GM12878 (cell line): ENCODE measurements around the gene GMPR2. TPM values are rescaled to one million over a fixed set of nuclear protein-coding genes. Genes with fewer than 3 reads are reported as not detected.

Source experiments
- ATAC-seq: fragments of 200-7000 bp; cut with Tn5 transposase; 3 replicates; pipeline ENCODE4 v1.9.1; 2020; ENCODE audit warnings: mild to moderate bottlenecking, moderate library complexity
- BruUV-seq: library from RNA; stranded (reverse); fragments of 400-500 nt; replicated peaks from 2 replicates; lab custom pipeline; 2021; lab: Mats Ljungman, UMichigan
- CTCF ChIA-PET: fragments of 300-600 bp; sonication (Branson Sonifier 250); formaldehyde crosslinking; extraction: SDS; loops from one replicate; lab custom pipeline; 2021; ENCODE audit warnings: inconsistent platforms; lab: Yijun Ruan, JAX
- POLR2A ChIA-PET: fragments of 350-600 bp; formaldehyde crosslinking; extraction: SDS; loops from one replicate; lab custom pipeline; 2021; ENCODE audit warnings: inconsistent platforms; lab: Charles Lee
- RAD21 ChIA-PET: fragments of 300-600 bp; sonication (Branson Sonifier 250); formaldehyde crosslinking; loops from one replicate; lab custom pipeline; 2023; ENCODE audit warnings: antibody characterized with exemption; ENCODE audit not compliant: unreplicated experiment; lab: Charles Lee
- SMC1A ChIA-PET: fragments of 300-600 bp; sonication (Branson Sonifier 250); formaldehyde crosslinking; loops from one replicate; lab custom pipeline; 2023; ENCODE audit not compliant: unreplicated experiment, uncharacterized antibody; lab: Charles Lee
- DNase-seq: peaks from one replicate; pipeline ENCODE4 v3.0.0-alpha.2; 2011; ENCODE audit warnings: low read depth, low spot score
- FAIRE-seq: peaks from 3 replicates; lab custom pipeline; 2011; peaks lifted over from hg19 to GRCh38; lab: Jason Lieb, UNC
- H2AFZ ChIP-seq: 2 replicates; pipeline ENCODE4 v1.6.0; 2011; ENCODE audit warnings: low read depth, low read length, control low read depth; ENCODE audit not compliant: control insufficient read depth
- H3K27ac ChIP-seq: 2 replicates; pipeline ENCODE4 v1.5.1; 2011; ENCODE audit warnings: control low read depth; ENCODE audit not compliant: control insufficient read depth, insufficient read depth
- H3K27me3 ChIP-seq, 2 experiments: replicated peaks in 1 of 2; 2 replicates each; pipeline versions ENCODE4 v1.6.0 to v1.6.1; 2011; ENCODE audit warnings: low read length in 1 of 2; ENCODE audit not compliant: control insufficient read depth in 2 of 2, insufficient read depth in 2 of 2
- H3K36me3 ChIP-seq, 2 experiments: 2 replicates each; pipeline ENCODE4 v1.5.1; 2011; ENCODE audit warnings: low read length in 1 of 2; ENCODE audit not compliant: control insufficient read depth in 2 of 2, insufficient read depth in 2 of 2
- H3K4me1 ChIP-seq: 2 replicates; pipeline ENCODE4 v1.6.1; 2011; ENCODE audit warnings: mild to moderate bottlenecking, low read length, moderate library complexity, mixed read lengths; ENCODE audit not compliant: control insufficient read depth, insufficient read depth
- H3K4me2 ChIP-seq: 2 replicates; pipeline ENCODE4 v1.6.0; 2011; ENCODE audit warnings: control low read depth; ENCODE audit not compliant: control insufficient read depth, insufficient read depth
- H3K4me3 ChIP-seq: fragments of 200-600 bp; sonication (generic); 2 replicates; pipeline ENCODE4 v1.5.1; 2016
- H3K79me2 ChIP-seq: 2 replicates; pipeline ENCODE4 v1.6.0; 2011; ENCODE audit warnings: low read length; ENCODE audit not compliant: control insufficient read depth, insufficient read depth
- H3K9ac ChIP-seq: 2 replicates; pipeline ENCODE4 v1.8.0; 2011; ENCODE audit warnings: low read length, control low read depth, mixed read lengths; ENCODE audit not compliant: control insufficient read depth, insufficient read depth
- H3K9me3 ChIP-seq: replicated peaks from 3 replicates; pipeline ENCODE4 v1.5.1; 2011; ENCODE audit warnings: mild to moderate bottlenecking, low read length; ENCODE audit not compliant: control insufficient read depth, insufficient read depth
- H4K20me1 ChIP-seq: 2 replicates; pipeline ENCODE4 v1.6.0; 2011; ENCODE audit not compliant: control insufficient read depth, insufficient read depth
- BRCA1 ChIP-seq: IDR thresholded peaks from 2 replicates; pipeline ENCODE4 v1.6.1; 2011; ENCODE audit warnings: low read depth, low read length, improper control_type of control experiment
- CREM ChIP-seq: IDR thresholded peaks from 2 replicates; pipeline ENCODE4 v1.6.1; 2014; ENCODE audit warnings: antibody characterized with exemption, low read depth
- HCFC1 ChIP-seq: fragments of 150-350 bp; IDR thresholded peaks from 2 replicates; pipeline ENCODE4 v1.6.1; 2014; ENCODE audit warnings: low read length
- JUND ChIP-seq: IDR thresholded peaks from 2 replicates; pipeline ENCODE4 v1.6.1; 2012; ENCODE audit warnings: low read depth, mild to moderate bottlenecking, low read length, improper control_type of control experiment, moderate library complexity
- MEF2B ChIP-seq: fragments of 450-650 bp; IDR thresholded peaks from 2 replicates; pipeline ENCODE4 v1.6.1; 2018; ENCODE audit warnings: mild to moderate bottlenecking, moderate library complexity; ENCODE audit not compliant: partially characterized antibody, poor library complexity, severe bottlenecking
- NBN ChIP-seq: fragments of 450-650 bp; IDR thresholded peaks from 2 replicates; pipeline ENCODE4 v1.6.1; 2016
- NFIC ChIP-seq: IDR thresholded peaks from 2 replicates; pipeline ENCODE4 v1.6.1; 2012; ENCODE audit warnings: low read depth, mild to moderate bottlenecking, inconsistent platforms, low read length, moderate library complexity
- NFYA ChIP-seq: IDR thresholded peaks from 2 replicates; pipeline ENCODE4 v1.6.1; 2011; ENCODE audit warnings: low read depth, mild to moderate bottlenecking, low read length, improper control_type of control experiment, borderline replicate concordance
- RCOR1 ChIP-seq: conservative IDR thresholded peaks from 2 replicates; pipeline ENCODE4 v1.6.1; 2012; ENCODE audit warnings: low read depth, low read length, improper control_type of control experiment
- SMAD1 ChIP-seq: fragments of 450-650 bp; IDR thresholded peaks from 2 replicates; pipeline ENCODE4 v1.6.1; 2018; ENCODE audit warnings: mild to moderate bottlenecking, low read depth; ENCODE audit not compliant: partially characterized antibody
- SMC3 ChIP-seq: IDR thresholded peaks from 2 replicates; pipeline ENCODE4 v1.6.1; 2011; ENCODE audit warnings: low read length, improper control_type of control experiment, borderline replicate concordance
- STAT3 ChIP-seq: IDR thresholded peaks from 2 replicates; pipeline ENCODE4 v1.6.1; 2011; ENCODE audit warnings: low read depth, low read length, improper control_type of control experiment
- WGBS: methylation state at CpG from one replicate; pipeline ENCODE4 v1.1.6; 2016; ENCODE audit warnings: low lambda C conversion rate; ENCODE audit not compliant: insufficient replicate concordance, insufficient coverage; ENCODE audit errors: missing lambda C conversion rate; 5-methylcytosine and 5-hydroxymethylcytosine counted together
- in situ Hi-C: fragments of 300-500 bp; cut with MboI; formaldehyde crosslinking; loops from 9 replicates; pipeline ENCODE4 v1.14.3; 2018; ENCODE audit warnings: mixed read lengths
- intact Hi-C: fragments of 100-400 bp; cut with micrococcal nuclease; formaldehyde crosslinking; loops from one replicate; pipeline ENCODE4 v1.14.2; 2022; ENCODE audit not compliant: unreplicated experiment
- polyA plus RNA-seq, 11 experiments: library from polyadenylated mRNA; depleted of rRNA in 4 of 11; unstranded in 6 of 11; stranded (reverse) in 5 of 11; fragments of >200 nt; fragmentation: Nextera tagmentation in 4 of 11; fragmentation: Illumina TruSeq in 1 of 11; extraction: Ambion mirVana in 4 of 11; extraction: Trizol in 1 of 11; gene quantifications; 1 replicate in 1 of 11; 2 replicates in 10 of 11; pipeline versions ENCODE4 v1.2.1 to v1.2.3, GENCODE V29; 2011 to 2016; ENCODE audit warnings: inconsistent platforms in 2 of 11, missing spikeins in 2 of 11, low read depth in 1 of 11
- total RNA-seq, 4 experiments: library from RNA; depleted of rRNA in 3 of 4; stranded (reverse); fragments of >200 nt in 3 of 4; fragmentation: Illumina TruSeq in 1 of 4; extraction: Trizol in 1 of 4; gene quantifications; 2 replicates each; pipeline versions ENCODE4 v1.2.1 to v1.2.3, GENCODE V29; 2013 to 2021
- TF ChIP-seq, protein P1 (sequence below): fragments of 450-650 bp; IDR thresholded peaks from 2 replicates; pipeline ENCODE4 v1.6.1; 2017; ENCODE audit warnings: borderline replicate concordance
- TF ChIP-seq, protein P2 (sequence below): fragments of 450-650 bp; IDR thresholded peaks from 2 replicates; pipeline ENCODE4 v1.6.1; 2016; ENCODE audit warnings: mild to moderate bottlenecking
- TF ChIP-seq, protein P3 (sequence below): fragments of 450-650 bp; IDR thresholded peaks from 2 replicates; pipeline ENCODE4 v1.6.1; 2016; ENCODE audit warnings: mild to moderate bottlenecking, moderate library complexity, borderline replicate concordance

Gene GMPR2
- total and polyA plus RNA-seq, 10 of the 15 experiments (the other 5 are each of a cell fraction or from before 2014, with no cell fraction given), result 55.1 to 80.3 (median 61.5) TPM

DNA sequence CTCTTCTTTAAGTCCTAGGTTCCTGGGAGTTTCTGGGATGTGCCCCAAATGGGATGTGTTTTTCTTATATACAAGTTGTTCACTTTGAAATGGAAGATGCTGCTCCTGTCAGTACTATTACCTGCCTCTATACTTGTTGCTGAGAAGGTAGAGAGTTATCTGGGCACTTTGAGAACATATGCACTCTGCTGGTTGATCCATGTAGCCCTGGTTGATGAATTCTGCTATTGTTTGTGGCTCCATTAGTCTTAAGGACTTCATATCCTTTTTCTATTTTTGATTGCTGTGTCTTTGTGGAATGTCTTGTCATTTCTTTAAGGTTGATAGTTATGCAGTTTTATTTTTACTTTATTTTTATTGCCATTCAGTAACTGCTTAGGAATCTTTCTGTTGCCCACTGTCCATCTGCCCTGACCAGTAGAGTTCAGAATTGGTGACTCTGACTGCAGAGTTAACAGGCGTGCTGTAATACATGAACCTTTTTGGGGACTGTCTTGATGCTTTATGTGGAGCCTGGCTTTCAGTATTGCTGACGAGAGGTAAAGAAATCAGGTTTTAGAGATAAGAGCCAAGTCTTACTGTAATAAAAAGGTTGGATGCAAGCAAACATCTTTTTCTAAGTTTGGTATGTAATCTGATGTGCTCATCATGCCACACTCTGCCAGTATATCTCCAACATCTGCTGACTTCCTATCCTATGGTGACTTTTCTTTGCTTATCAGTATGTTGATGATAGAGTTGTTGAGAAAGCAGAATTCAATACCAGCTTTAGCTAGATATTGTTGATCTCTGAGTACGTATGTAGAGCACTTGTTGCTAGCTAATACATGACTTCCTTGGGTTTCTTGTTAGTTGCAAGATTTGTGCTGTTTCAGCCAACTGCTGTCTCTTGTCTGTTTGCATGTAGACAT, 1.6 kb downstream of the GMPR2 start:
- POLR2A ChIA-PET, result interaction anchor here (0.6 to 2.1 kb wide), 6 partner anchors 8 to 62 kb away, joined by 3 to 15 read pairs (median 4); partner anchors contain the start of genes MDP1 and TINF2
- H3K36me3 ChIP-seq, result peaks cover 4 to 36% of the 10 kb centered on the region in 2 experiments
- intact Hi-C loops, result no loop called here
- TF ChIP-seq, protein P1, sequence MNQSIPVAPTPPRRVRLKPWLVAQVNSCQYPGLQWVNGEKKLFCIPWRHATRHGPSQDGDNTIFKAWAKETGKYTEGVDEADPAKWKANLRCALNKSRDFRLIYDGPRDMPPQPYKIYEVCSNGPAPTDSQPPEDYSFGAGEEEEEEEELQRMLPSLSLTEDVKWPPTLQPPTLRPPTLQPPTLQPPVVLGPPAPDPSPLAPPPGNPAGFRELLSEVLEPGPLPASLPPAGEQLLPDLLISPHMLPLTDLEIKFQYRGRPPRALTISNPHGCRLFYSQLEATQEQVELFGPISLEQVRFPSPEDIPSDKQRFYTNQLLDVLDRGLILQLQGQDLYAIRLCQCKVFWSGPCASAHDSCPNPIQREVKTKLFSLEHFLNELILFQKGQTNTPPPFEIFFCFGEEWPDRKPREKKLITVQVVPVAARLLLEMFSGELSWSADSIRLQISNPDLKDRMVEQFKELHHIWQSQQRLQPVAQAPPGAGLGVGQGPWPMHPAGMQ, result no peak
- TF ChIP-seq, protein P2, sequence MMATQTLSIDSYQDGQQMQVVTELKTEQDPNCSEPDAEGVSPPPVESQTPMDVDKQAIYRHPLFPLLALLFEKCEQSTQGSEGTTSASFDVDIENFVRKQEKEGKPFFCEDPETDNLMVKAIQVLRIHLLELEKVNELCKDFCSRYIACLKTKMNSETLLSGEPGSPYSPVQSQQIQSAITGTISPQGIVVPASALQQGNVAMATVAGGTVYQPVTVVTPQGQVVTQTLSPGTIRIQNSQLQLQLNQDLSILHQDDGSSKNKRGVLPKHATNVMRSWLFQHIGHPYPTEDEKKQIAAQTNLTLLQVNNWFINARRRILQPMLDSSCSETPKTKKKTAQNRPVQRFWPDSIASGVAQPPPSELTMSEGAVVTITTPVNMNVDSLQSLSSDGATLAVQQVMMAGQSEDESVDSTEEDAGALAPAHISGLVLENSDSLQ, result no peak
- TF ChIP-seq BRCA1 (no peak), STAT3 (no peak), SMC3 (no peak), NFYA (no peak), SMAD1 (no peak), NBN (no peak), JUND (no peak), HCFC1 (no peak), CREM (no peak), NFIC (no peak), RCOR1 (no peak), MEF2B (no peak)
- TF ChIP-seq, protein P3, sequence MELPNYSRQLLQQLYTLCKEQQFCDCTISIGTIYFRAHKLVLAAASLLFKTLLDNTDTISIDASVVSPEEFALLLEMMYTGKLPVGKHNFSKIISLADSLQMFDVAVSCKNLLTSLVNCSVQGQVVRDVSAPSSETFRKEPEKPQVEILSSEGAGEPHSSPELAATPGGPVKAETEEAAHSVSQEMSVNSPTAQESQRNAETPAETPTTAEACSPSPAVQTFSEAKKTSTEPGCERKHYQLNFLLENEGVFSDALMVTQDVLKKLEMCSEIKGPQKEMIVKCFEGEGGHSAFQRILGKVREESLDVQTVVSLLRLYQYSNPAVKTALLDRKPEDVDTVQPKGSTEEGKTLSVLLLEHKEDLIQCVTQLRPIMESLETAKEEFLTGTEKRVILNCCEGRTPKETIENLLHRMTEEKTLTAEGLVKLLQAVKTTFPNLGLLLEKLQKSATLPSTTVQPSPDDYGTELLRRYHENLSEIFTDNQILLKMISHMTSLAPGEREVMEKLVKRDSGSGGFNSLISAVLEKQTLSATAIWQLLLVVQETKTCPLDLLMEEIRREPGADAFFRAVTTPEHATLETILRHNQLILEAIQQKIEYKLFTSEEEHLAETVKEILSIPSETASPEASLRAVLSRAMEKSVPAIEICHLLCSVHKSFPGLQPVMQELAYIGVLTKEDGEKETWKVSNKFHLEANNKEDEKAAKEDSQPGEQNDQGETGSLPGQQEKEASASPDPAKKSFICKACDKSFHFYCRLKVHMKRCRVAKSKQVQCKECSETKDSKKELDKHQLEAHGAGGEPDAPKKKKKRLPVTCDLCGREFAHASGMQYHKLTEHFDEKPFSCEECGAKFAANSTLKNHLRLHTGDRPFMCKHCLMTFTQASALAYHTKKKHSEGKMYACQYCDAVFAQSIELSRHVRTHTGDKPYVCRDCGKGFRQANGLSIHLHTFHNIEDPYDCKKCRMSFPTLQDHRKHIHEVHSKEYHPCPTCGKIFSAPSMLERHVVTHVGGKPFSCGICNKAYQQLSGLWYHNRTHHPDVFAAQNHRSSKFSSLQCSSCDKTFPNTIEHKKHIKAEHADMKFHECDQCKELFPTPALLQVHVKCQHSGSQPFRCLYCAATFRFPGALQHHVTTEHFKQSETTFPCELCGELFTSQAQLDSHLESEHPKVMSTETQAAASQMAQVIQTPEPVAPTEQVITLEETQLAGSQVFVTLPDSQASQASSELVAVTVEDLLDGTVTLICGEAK, result no peak

More for the DNA sequence above, 1.6 kb downstream of the GMPR2 start:
- FAIRE-seq (no peak), ATAC-seq (no peak), DNase-seq (no peak)
- H3K27ac ChIP-seq, result no peak overlapping the region
- no peaks in the 10 kb centered on the region for H3K27me3 ChIP-seq
- SMC1A ChIA-PET, result interaction anchor here (0.8 to 2.8 kb wide), 8 partner anchors 8 to 45 kb away, joined by 3 to 12 read pairs (median 4); partner anchors contain the start of genes MDP1, RABGGTA and TINF2
- no peaks in the 10 kb centered on the region for H3K9me3 ChIP-seq
- H3K4me3 ChIP-seq, result peak overlapping the region; percentile 87
- peaks cover 35% of the 10 kb centered on the region for H3K79me2 ChIP-seq
- H3K4me1 ChIP-seq, result peaks cover 14% of the 10 kb centered on the region
- RAD21 ChIA-PET, result interaction anchor here (0.9 to 2.3 kb wide), 4 partner anchors 8 to 139 kb away, joined by 3 to 13 read pairs (median 4); partner anchors contain the start of gene TINF2
- peak overlapping the region; percentile 93 for H3K4me2 ChIP-seq
- in situ Hi-C loops, result no loop called here
- no peak overlapping the region for H2AFZ ChIP-seq
- no TSS peak for BruUV-seq
- CTCF ChIA-PET, result interaction anchor here (0.7 to 3.0 kb wide), 13 partner anchors 8 to 126 kb away, joined by 3 to 12 read pairs (median 5); partner anchors contain the start of genes CHMP4A, CIDEB, MDP1 and RABGGTA
- WGBS, result 98% methylated on average over 3 of the region's 3 CpGs
- no peaks in the 10 kb centered on the region for H4K20me1 ChIP-seq
- H3K9ac ChIP-seq, result no peak overlapping the region
